ENCODE data around the gene AGAP2. TPM values are rescaled to one million over a fixed set of nuclear protein-coding genes. Genes with fewer than 3 reads are reported as not detected.

The AGAP2 gene
- total RNA-seq, 4 donors from 2014 or later, result 1.2 to 125 (median 5.6) TPM

- in situ Hi-C loops (cut with MboI; ENCODE audit: low pct_ligation_motif_present in 1 of 4, low pct_unique_long_range_greater_than_20kb in 1 of 4, low sequenced_read_pairs in 3 of 4), result no loop called here
- no peaks in the 10 kb centered on the region for H3K9me3 ChIP-seq
- WGBS, 2 donors (ENCODE audit: low coverage in 1 of 2), result 11% methylated on average over 21 of the region's 21 CpGs; no CpG with 5 or more reads in 1 of the 2 donors
- H3K4me1 ChIP-seq, result peaks cover 4 to 22% (median 9%) of the 10 kb centered on the region in 4 donors
- peaks cover 14% of the 10 kb centered on the region for H3K27me3 ChIP-seq
- peak; percentile 84 for DNase-seq
- intact Hi-C loops (cut with DNase I; ENCODE audit: low total_unique reads), result no loop called here
- peak overlapping the region; percentile 93 to 96 (median 95) for H3K27ac ChIP-seq
- TF ChIP-seq POLR2A (IDR thresholded peaks at IDR 0.05) (no peak), CTCF (IDR thresholded peaks at IDR 0.05) (no peak), POLR2AphosphoS5 (IDR thresholded peaks at IDR 0.05) (no peak), EP300 (IDR thresholded peaks at IDR 0.05; ENCODE audit: low read depth) (no peak)
- H3K36me3 ChIP-seq, result peaks cover 0 to 23% (median 6%) of the 10 kb centered on the region in 4 donors
- peak overlapping the region; percentile 79 to 98 (median 89) for H3K4me3 ChIP-seq
Observed at GRCh38 chr12:57744194-57744776, 5.7 kb upstream of the AGAP2 start.

- intact Hi-C loops (cut with DNase I; ENCODE audit: low total_unique reads) (no loop called here), in situ Hi-C loops (cut with MboI; ENCODE audit: low pct_ligation_motif_present in 1 of 4, low pct_unique_long_range_greater_than_20kb in 1 of 4, low sequenced_read_pairs in 3 of 4) (no loop called here)
- 69 to 78% methylated on average over 2 of the region's 2 CpGs for WGBS, 2 donors (ENCODE audit: low coverage in 1 of 2)
- Histone ChIP-seq H3K9me3 (no peaks in the 10 kb centered on the region), H3K4me3 (no peak overlapping the region), H3K4me1 (peaks cover 4 to 26% (median 9%) of the 10 kb centered on the region in 4 donors), H3K27ac (peak overlapping the region; percentile 93 to 96 (median 95)), H3K27me3 (peaks cover 19% of the 10 kb centered on the region), H3K36me3 (peaks cover 0 to 18% (median 6%) of the 10 kb centered on the region in 4 donors)
- DNase-seq, result no peak
- TF ChIP-seq POLR2A (IDR thresholded peaks at IDR 0.05) (no peak), EP300 (IDR thresholded peaks at IDR 0.05; ENCODE audit: low read depth) (no peak), POLR2AphosphoS5 (IDR thresholded peaks at IDR 0.05) (no peak), CTCF (IDR thresholded peaks at IDR 0.05) (no peak)
Observed at GRCh38 chr12:57743769-57744168, 5.2 kb upstream of the AGAP2 start.

GRCh38 chr12:57741844-57742738 is 3.5 kb upstream of the AGAP2 start:
- Histone ChIP-seq H3K27me3 (peaks cover 36% of the 10 kb centered on the region), H3K27ac (peak overlapping the region; percentile 7 to 67 (median 49)), H3K9me3 (no peaks in the 10 kb centered on the region), H3K4me1 (peaks cover 19 to 42% (median 26%) of the 10 kb centered on the region in 4 donors), H3K4me3 (peak overlapping the region in 2 of 4 donors; percentile 21 to 37), H3K36me3 (peaks cover 0 to 3% (median under 1%) of the 10 kb centered on the region in 4 donors)
- intact Hi-C loops (cut with DNase I; ENCODE audit: low total_unique reads) (no loop called here), in situ Hi-C loops (cut with MboI; ENCODE audit: low pct_ligation_motif_present in 1 of 4, low pct_unique_long_range_greater_than_20kb in 1 of 4, low sequenced_read_pairs in 3 of 4) (no loop called here)
- 41 to 45% methylated on average over 5 to 14 of the region's 14 CpGs for WGBS, 2 donors (ENCODE audit: low coverage in 1 of 2)
- peak in 1 of 5 experiments; percentile 10 for TF ChIP-seq CTCF (IDR thresholded peaks at IDR 0.05)
- TF ChIP-seq POLR2AphosphoS5 (IDR thresholded peaks at IDR 0.05), result no peak
- DNase-seq, result peak; percentile 70

GRCh38 chr12:57741413-57741789 is 2.9 kb upstream of the AGAP2 start:
- no peak for DNase-seq
- in situ Hi-C loops (cut with MboI; ENCODE audit: low pct_ligation_motif_present in 1 of 4, low pct_unique_long_range_greater_than_20kb in 1 of 4, low sequenced_read_pairs in 3 of 4) (no loop called here), intact Hi-C loops (cut with DNase I; ENCODE audit: low total_unique reads) (no loop called here)
- Histone ChIP-seq H3K27me3 (peaks cover 43% of the 10 kb centered on the region), H3K4me3 (peak overlapping the region in 2 of 4 donors; percentile 21 to 37), H3K27ac (peak overlapping the region; percentile 7 to 67 (median 49)), H3K4me1 (peaks cover 19 to 47% (median 28%) of the 10 kb centered on the region in 4 donors), H3K9me3 (no peaks in the 10 kb centered on the region), H3K36me3 (no peaks in the 10 kb centered on the region)
- TF ChIP-seq POLR2AphosphoS5 (IDR thresholded peaks at IDR 0.05), result no peak
- TF ChIP-seq CTCF (IDR thresholded peaks at IDR 0.05), result no peak
- TF ChIP-seq POLR2A (IDR thresholded peaks at IDR 0.05), result no peak
- TF ChIP-seq EP300 (IDR thresholded peaks at IDR 0.05; ENCODE audit: low read depth), result no peak
- WGBS, 2 donors (ENCODE audit: low coverage in 1 of 2), result 40% methylated on average over 1 of the region's 1 CpG; no CpG with 5 or more reads in 1 of the 2 donors

All from transverse colon (tissue), 4 donors.